SIG-M5 (cell line): Measurements from ENCODE around the gene FAM181A.

ENCODE experiments used
- DNase-seq: peaks from one replicate; lab custom pipeline; 2025; lab: John Stamatoyannopoulos, UW

The FAM181A gene

GRCh38 chr14:93929048-93929535, 1.9 kb downstream of the FAM181A start:
- DNase-seq = no peak

DNA sequence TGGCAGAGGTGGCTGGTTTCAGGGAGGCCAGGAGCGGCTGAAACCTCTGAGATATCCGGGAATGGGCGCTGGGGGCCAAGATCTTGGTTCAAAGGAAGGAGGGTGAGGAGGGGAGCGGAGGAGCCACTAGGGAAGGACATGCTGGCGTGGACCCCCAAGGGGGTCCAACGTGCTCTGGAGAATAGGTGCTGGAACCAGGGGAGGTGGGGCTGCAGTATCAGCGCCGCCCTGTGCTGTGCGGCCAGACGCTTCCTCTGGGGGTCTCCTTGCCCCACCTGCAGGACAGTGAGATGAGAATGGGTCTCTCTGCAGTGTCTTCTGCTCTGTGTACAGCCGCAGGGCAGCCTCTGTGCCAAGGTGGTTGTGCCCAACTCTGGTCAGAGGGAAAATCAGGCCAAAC, 2.5 kb downstream of the FAM181A start:
- no peak for DNase-seq

DNA sequence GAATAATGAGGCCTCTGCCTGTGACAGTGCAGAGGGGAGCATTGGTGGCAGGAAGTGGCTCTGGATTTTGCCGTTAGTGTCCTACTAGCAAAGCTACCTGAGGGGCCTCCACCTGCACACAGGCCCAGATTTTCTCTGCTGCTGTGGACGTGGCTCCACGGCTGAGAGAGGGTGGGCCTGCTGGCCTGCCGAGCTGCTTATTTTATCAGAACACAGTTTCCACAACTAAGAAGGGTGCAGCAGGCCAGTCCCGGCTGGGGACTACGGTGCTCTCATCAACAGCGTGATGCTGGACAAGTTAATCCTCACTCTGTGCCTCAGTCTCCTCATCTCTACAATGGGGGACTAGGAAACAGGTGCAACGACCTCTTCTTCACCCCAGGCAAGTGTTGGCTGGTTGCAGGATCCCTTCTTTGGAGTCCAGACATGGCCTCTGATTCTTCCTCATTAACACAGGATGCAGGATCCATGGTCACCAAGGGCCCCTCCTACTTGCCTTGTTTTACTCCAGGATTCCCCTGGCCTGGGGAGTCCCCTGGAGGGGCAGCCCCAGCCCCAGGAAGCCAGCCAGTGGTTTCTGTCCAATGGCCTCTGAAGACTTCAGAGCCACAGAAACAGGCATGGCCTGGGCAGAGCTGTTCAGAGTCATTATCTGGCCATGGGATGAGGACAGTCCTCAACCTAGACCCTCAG, 3.3 kb downstream of the FAM181A start:
- DNase-seq = no peak

DNA sequence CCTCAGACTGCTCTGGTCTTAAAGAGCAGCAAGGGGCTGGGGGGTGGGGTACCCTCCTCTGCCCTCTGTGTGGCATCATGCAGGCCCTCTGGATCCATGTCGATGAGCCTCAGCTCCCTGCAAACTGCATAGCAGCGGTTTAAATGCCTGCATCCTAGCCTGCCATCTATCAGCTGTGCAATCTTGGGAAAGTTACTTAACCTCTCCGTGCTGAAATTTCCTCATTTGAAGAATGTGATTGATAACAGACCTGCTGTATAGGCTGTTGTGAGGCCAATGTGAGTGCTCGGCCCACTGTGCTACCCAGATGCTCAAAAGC, 3.8 kb downstream of the FAM181A start:
- DNase-seq = no peak

DNA sequence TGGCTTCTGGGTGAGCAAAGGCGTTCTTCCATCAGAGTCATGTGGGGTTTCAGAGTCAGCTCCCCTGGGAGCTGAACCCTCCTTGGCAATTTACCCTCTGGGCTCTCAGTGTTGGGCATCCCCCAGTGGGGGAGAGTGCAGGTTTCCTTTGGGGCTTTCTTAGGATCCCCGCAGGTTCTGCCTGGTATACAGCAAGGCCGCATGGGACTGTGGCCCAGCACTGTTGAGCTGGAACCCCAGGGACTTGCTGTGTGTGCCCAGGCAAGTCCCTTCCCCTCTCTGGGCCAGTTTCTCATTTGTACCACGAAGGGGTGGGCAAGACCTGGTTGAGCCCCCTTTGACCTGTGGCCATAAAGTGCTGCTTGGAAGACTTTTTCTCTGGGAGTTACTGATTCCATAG, 5.5 kb downstream of the FAM181A start:
- DNase-seq = no peak

- no peak for DNase-seq
These were observed 8.1 kb downstream of the FAM181A start for GRCh38 chr14:93935213-93935612.

DNA sequence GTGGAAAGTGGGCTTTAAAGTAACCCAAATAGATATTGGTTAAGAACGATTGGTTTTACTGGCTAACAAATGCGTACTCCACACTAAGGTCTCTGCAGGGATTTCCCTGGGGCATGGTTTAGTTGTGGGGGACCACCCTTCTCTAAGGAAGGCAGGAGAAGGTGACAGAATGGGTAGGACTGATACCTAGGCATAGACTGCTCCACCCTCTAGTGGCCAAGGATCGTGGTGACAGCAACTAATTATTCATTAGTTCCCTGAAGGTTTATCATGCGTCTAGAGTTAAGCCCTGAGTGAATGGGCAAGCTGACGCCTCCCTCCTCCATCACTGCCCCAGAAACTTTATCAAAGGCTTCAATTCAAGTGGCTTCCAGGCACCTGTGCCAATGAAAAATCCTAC, 9.1 kb downstream of the FAM181A start:
- no peak for DNase-seq

DNA sequence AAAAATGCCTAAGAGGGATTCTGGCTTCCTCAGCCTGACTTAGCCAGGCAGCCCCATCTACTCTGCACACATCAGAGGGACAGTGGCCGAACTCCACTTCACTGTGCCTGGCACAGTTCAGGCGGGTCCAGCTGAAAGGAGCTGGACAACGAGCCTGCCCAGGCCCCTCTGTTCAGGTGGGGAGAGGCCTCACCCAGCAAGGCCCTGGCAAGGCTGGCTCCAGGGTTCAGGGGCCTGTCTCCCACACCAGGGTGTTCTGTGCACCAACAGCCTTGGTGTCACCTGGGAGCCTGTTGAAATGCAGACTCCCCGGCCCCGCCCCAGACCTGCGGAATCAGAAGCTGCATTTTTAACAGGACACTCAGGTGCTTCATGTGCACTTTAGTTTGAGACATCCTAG, 9.8 kb downstream of the FAM181A start:
- no peak for DNase-seq

DNA sequence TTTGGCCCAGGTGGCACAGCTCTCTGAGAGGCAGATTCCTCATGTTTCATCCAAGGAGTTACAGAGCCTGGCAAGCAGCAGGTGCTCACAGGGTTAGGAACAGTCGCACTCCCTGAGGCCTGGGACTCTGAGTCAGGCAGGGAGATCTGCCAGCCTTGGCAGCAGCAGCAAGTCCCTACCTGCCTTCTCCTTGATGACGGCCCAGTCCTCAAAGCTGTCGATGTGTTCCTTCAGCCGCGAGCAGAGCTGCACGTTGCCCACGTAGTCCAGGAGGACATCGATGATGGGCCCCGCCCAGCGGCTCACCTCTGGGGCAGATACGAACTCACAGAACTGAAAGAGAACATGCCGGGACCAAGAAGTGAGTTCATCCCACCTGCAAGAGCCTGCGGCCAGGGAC, 10.4 kb downstream of the FAM181A start:
- DNase-seq = no peak

DNA sequence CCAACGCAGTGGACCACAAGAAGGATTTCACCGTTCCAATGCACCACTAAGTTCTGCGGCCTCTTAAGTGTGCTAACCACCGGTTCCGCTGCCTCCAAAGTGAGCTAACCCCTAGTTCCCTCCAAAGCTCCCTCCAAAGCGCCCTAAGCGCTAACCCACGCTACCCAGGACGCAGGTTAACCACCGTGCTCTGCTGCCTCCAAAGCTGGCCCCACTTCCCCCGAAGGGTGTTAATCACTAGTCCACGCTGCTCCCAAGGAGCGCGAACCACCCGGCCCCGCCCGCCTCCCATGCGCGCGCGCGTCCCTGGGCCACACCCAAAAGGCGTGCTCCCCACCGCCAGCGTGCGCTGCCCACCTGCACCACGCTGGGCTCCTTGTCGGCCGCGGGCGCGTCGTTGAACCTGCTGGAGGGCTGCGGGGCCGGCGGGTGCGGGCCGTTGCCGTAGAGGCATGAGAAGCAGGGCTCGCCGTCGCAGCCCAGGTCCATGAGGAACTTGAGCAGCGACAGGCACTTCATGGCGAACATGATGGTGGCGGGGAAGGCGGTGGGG, 11.7 kb downstream of the FAM181A start:
- no peak for DNase-seq

GRCh38 chr14:93939304-93940229, 12.4 kb downstream of the FAM181A start:
- no peak for DNase-seq

GRCh38 chr14:93940437-93940836, 13.3 kb downstream of the FAM181A start:
- DNase-seq = no peak

DNA sequence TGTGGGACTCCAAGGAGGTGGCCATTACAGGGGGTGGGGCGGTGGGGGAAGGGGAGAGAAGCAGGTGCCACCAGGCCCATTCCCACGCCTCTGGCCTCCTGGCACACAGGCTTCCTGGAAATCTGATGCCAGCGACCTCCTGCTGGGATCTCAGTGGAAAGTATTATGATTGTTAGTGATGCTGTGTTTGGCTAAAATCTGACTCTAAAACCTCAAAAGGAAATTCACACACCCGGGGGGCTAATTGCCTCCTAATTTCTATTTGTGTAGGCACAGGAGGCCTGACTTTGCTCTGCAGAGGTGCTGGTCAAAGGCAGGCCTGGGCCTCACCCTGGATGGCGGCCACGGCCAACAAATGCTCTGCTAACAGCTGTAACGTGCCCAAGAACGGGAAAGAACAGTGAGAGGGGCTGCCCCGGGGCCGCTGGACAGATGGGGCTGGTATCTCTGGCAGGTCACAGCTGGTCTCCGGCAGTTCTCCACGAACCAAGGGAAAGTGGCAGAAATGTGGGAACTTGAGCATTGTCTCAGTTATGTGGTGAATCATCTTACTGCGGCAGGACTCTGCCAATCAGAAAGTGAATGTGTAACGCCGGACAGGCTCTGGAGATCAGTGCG, 14.3 kb downstream of the FAM181A start:
- no peak for DNase-seq

DNA sequence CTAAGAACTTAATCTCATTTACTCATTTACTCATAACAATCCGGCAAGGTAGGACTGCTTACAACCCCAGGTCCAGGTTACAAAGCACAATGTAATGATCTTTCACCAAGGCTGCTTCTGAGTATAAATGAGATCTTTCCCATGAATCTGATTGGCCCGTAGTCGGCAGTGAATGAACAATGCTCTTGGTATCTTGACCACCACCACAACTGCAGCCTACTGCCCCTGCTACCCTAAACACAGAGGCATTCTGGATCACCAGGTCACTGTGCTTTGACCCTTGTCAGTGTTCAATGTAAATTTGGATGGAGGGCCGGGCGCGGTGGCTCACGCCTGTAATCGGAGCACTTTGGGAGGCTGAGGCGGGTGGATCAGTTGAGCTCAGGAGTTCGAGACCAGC, 15.9 kb downstream of the FAM181A start:
- DNase-seq = no peak

DNA sequence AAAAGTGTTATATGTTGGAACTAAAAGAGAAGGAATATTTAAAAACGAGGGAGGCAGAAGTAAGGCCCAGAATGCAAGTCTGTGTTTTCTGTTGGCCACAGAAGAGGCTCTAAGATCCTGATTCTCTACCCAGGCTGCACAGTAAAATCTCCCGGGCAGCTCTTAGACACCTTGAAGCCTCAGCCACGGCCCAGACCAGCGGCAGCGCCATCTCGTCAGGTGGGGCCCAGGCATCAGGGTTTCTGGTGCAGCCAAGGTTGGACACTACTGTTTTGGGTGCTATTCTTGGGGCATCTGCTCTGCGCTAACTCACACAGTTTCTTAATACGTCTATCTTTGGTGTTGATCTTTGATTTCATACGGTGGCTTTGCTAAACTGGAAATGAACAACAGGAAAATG, 16.8 kb downstream of the FAM181A start:
- no peak for DNase-seq

GRCh38 chr14:93944348-93945069, 17.4 kb downstream of the FAM181A start:
- DNase-seq = no peak

DNA sequence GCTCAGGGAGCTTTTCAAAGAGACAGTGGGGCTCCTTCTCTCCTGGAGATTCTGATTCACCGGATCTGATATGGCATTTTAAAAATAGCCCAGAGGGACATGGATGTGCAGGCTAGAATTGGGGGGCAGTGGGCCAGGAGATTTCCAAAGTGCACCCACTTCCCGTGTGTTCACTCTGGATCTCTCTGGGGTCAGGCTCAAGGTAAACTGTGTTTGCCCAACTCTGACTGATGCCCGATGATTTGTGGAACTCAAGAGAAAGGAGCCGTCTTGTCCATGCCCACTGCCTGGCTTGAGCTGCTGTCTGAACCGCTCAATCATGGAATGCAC, 17.9 kb downstream of the FAM181A start:
- no peak for DNase-seq

GRCh38 chr14:93946104-93946503, 19.0 kb downstream of the FAM181A start:
- no peak for DNase-seq

GRCh38 chr14:93946541-93947090, 19.5 kb downstream of the FAM181A start:
- DNase-seq = no peak

GRCh38 chr14:93947282-93947681, 20.1 kb downstream of the FAM181A start:
- DNase-seq = no peak

DNA sequence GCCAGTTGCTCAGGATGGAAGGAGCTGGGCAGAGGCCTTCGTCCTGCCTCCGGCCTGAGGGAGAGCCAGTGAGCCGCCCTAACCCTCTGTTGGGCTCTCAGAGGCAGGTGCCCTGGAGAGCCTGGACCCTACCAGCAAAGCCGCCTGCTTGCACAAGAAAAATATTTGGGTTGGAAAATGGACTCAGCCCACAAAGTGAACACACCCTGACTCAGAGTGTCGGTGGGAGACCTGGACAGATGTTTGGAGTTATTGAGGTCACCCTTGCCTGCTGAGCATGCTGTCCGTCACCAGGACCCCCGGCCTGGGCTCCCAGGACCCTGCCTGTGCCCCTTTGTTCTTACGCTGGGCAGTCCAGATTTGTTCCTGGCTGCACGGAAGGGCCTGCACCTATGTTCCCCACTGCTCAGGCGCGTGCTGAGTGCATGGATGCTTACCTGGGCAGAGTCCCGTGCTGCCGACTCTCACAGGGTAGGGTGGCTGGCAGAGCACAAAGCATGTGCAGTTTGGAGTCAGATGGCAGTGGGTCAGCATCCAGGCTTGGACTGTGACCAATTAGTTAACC, 22.4 kb downstream of the FAM181A start:
- no peak for DNase-seq
